CD1c-positive myeloid dendritic cell (primary cell): Measurements from ENCODE around the gene LSM3.

Source experiments
- DNase-seq: peaks from one replicate; pipeline ENCODE4 v3.0.0-alpha.2; 2016; ENCODE audit errors: extremely low spot score

Gene LSM3

GRCh38 chr3:14178247-14179113 lies at the start of gene LSM3, which contains the start of gene XPC:
TSS of gene LSM3 (plus strand) at chr3:14178817. CDS start at chr3:14178861, 44 bp downstream.
TSS of gene XPC (minus strand) at chr3:14178601. CDS start at chr3:14178568, 33 bp downstream.
- DNase-seq = peak; percentile 99

DNA sequence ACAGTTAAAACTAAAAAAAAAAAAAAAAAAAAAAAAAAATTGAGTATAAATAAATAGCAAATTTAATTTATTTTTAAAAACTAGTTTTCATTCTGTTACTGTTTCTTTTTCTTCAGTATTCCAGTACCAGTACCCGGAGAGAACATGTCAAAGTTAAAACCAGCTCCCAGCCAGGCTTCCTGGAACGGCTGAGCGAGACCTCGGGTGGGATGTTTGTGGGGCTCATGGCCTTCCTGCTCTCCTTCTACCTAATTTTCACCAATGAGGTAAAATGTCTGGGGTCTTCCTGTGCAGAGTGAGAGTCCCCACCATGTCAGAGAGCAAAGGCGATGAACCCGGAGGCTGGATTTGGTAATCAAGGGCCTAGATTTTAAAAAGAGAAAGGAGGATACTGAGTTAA lies 49.3 kb upstream of the LSM3 start:
- no peak for DNase-seq

GRCh38 chr3:14130230-14130629 lies 48.4 kb upstream of the LSM3 start:
- DNase-seq = no peak

- no peak for DNase-seq
These were observed 47.9 kb upstream of the LSM3 start for GRCh38 chr3:14130707-14131106.

GRCh38 chr3:14131134-14131533 lies 47.5 kb upstream of the LSM3 start:
- no peak for DNase-seq

GRCh38 chr3:14132120-14132519 lies 46.5 kb upstream of the LSM3 start:
- DNase-seq = no peak

DNA sequence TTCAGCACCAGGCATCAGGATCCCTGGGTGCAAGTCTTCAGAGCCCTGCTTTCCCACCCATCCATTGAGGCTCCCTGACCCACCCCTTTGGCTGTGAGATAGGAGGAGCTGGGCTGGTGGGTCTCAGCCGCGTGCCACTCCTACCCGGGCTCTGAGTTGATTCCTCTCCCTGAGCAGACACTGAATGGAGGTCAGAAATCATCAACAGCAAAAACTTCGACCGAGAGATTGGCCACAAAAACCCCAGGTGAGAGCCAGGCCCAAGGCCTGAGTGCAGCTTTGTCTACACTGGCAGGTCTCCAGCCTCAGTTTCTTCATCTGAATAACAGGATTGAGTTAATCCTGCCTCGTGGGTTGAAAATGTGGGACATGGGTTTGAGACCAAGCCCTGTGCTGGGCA lies 45.9 kb upstream of the LSM3 start:
- no peak for DNase-seq

GRCh38 chr3:14133188-14133800 lies 45.3 kb upstream of the LSM3 start:
- DNase-seq = no peak

- no peak for DNase-seq
These were observed 44.7 kb upstream of the LSM3 start for GRCh38 chr3:14133876-14134275.

DNA sequence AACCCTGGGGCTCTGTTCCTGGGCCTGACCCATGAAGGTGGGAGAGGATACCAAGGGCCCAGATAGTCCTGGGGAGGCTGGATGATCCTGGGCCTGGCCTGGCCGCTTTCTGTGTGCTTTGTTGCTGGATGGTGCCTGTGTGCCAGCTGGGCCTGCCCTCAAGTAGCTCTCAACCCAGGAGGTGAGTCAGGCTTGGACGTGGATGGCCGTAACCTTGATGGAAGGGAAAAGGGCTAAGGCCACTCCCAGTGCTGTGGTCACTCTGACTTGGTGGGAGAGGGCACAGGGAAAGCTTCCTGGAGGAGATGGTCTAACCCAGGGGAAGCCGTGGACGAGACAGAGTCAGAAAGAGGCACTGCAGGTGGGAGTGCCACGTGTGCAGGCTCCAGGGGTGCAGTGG lies 44.3 kb upstream of the LSM3 start:
- DNase-seq = no peak

GRCh38 chr3:14135581-14135980 lies 43.0 kb upstream of the LSM3 start:
- DNase-seq = no peak

DNA sequence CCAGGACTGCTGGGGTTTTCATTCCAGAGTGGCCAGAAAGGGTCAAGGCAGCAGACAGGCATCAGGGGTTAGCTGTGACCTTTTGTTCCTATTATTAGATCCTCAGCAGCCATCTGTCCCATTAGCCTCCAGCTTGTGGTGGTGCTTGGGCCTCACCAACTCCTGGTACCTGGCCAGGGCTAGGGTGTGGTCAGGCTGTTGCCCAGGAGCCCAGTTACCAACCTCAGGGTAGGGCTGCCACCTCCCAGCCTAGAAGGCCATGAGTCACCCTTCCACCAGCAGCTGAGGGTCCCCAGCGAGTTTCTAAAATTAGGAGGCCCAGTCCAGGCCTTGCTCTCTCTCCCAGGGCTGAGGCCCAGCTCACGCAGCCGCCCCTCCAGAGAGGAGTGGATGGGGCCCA lies 41.6 kb upstream of the LSM3 start:
- no peak for DNase-seq

DNA sequence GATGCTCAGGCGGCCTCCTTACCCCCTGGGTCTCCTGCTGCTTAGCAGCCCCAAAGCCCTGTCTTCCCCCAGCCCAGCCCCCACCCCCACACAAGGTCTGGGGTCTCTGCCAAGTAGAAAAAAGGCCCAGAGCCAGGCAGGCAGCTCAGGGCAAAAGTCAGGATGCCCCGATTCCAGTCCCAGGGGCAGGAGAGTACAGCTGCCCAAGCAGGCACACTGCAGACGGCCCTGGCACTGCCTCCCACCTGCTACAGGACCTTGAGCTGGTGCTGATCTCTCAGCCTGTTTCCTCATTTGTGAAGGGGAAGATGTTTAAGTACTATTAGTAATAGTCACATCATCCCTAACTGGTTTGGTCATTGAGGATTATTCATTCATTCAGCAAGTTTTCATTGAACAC lies 41.2 kb upstream of the LSM3 start:
- peak; percentile 54 for DNase-seq

GRCh38 chr3:14138109-14138877 lies 40.3 kb upstream of the LSM3 start:
- no peak for DNase-seq

- no peak for DNase-seq
These were observed 39.5 kb upstream of the LSM3 start for GRCh38 chr3:14138878-14139655.

DNA sequence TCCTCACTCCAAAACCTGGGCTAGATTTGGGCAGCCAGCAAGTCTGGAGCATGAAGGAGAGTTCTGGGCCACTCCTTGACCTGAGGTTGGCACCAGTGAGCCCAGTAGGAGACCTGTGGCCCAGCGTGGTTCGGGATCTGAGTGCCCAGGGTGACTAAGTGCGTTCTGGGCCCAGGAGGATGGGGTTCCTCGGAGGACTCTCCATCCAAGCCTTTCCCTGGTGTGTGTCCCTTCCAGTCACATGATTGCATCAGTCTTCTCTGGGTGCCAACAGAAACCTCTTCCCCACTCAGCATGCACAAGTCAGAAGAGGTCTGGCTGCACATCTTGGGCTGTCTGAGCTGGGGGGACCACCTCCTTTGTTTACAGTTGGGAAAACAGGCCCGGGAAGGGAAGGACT lies 38.8 kb upstream of the LSM3 start:
- no peak for DNase-seq

DNA sequence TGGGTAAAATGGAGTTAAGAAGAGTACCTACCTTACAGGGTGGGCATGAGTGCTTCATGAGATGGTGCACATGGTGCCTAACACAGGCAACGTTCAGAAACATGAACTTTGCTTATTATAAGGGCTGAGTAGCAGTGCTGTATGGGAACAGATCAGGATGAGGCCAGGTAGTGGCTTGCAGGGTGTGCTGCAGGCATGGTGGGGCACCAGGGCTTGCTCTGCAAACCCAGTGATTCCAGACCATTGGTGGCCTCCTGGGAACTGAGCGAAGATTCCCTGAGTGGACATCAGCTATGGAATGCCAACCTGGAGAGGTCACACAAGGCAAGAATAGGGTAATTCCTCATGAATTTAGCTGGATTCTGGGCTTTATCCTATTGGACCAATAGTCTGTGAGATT lies 37.9 kb upstream of the LSM3 start:
- DNase-seq = no peak

GRCh38 chr3:14141144-14141543 lies 37.5 kb upstream of the LSM3 start:
- peak; percentile 38 for DNase-seq

DNA sequence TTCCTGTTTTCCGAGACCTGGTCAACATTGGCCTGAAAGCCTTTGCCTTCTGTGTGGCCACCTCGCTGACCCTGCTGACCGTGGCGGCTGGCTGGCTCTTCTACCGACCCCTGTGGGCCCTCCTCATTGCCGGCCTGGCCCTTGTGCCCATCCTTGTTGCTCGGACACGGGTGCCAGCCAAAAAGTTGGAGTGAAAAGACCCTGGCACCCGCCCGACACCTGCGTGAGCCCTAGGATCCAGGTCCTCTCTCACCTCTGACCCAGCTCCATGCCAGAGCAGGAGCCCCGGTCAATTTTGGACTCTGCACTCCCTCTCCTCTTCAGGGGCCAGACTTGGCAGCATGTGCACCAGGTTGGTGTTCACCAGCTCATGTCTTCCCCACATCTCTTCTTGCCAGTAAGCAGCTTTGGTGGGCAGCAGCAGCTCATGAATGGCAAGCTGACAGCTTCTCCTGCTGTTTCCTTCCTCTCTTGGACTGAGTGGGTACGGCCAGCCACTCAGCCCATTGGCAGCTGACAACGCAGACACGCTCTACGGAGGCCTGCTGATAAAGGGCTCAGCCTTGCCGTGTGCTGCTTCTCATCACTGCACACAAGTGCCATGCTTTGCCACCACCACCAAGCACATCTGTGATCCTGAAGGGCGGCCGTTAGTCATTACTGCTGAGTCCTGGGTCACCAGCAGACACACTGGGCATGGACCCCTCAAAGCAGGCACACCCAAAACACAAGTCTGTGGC lies 36.8 kb upstream of the LSM3 start:
- DNase-seq = peak; percentile 82

GRCh38 chr3:14142567-14143270 lies 35.9 kb upstream of the LSM3 start:
- peak; percentile 71 for DNase-seq
